Prostate gland (tissue), 2 donors: Measurements from ENCODE around the gene NHS.

Experiments
- CTCF ChIP-seq, 4 experiments: fragments of 200-600 bp in 2 of 4; fragments of 450-650 bp in 2 of 4; sonication (generic) in 2 of 4; IDR thresholded peaks; 1 replicate in 3 of 4; 2 replicates in 1 of 4; pipeline ENCODE4 v1.5.1; 2016 to 2019; ENCODE audit warnings: antibody characterized with exemption in 4 of 4, mild to moderate bottlenecking in 2 of 4, moderate library complexity in 2 of 4
- POLR2AphosphoS5 ChIP-seq: sonication (generic); formaldehyde crosslinking; IDR thresholded peaks from one replicate; pipeline ENCODE4 v1.6.1; 2017; ENCODE audit warnings: antibody characterized with exemption

- TF ChIP-seq CTCF (IDR thresholded peaks at IDR 0.05) (no peak), POLR2AphosphoS5 (no peak)
Measured at GRCh38 chrX:17654116-17654515, 279.1 kb downstream of the NHS start.
